ENCODE data around the gene SPON1. TPM values are rescaled to one million over a fixed set of nuclear protein-coding genes. Genes with fewer than 3 reads are reported as not detected.

Gene SPON1
- total and polyA plus RNA-seq, 2 donors (not counting 1 experiment from before 2014, with no cell fraction given) = 0.30 TPM; not detected in 1

DNA sequence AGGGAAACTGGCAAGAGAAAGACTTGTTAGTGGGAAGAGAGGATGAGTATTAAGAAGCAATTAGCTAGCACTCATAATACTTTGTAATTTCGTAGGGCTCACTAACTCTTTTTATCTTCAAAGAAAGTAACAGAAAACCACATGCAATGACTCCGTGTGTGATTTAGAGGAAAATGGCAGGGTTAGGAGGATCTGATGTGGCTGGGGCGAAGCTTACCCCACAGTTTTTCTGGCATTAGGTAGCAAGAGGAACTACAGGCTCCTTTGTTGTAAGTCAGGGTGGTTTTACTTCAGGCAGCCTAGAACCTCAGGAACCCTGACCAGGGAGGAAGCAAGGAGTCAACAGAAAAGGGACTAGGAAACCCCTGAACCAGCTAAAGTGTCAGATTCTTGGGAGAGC lies 89.7 kb downstream of the SPON1 start:
- POLR2A ChIA-PET = no interaction called here
- H3K4me1 Mint-ChIP-seq = no peaks in the 10 kb centered on the region
- DNase-seq = no peak

More for the DNA sequence above, 89.7 kb downstream of the SPON1 start:
- Histone ChIP-seq H3K27ac (ENCODE audit: low read length in 2 of 2) (no peak overlapping the region), H3K36me3 (replicated peaks in 1 of 2; ENCODE audit: control extremely low read depth in 1 of 2, control insufficient read depth in 1 of 2, extremely low read depth in 1 of 2, insufficient read depth in 2 of 2, low read length in 1 of 2) (no peaks in the 10 kb centered on the region), H3K79me2 (ENCODE audit: control insufficient read depth, insufficient read depth, low read length) (no peaks in the 10 kb centered on the region), H3K9me3 (ENCODE audit: control extremely low read depth in 1 of 3, control insufficient read depth in 2 of 3, insufficient read depth in 1 of 3, low read length in 2 of 3) (peaks cover 0 to 3% (median 0%) of the 10 kb centered on the region in 3 donors), H3K4me1 (ENCODE audit: control insufficient read depth in 2 of 2, insufficient read depth in 2 of 2, low read length in 2 of 2) (no peaks in the 10 kb centered on the region), H3K27me3 (replicated peaks in 1 of 4; ENCODE audit: control extremely low read depth in 1 of 4, control insufficient read depth in 3 of 4, insufficient read depth in 4 of 4, low read length in 3 of 4) (no peaks in the 10 kb centered on the region), H4K20me1 (ENCODE audit: control insufficient read depth, insufficient read depth, low read length, poor library complexity, severe bottlenecking) (no peaks in the 10 kb centered on the region), H3K9ac (ENCODE audit: low read length) (no peak overlapping the region), H2AFZ (ENCODE audit: insufficient read depth, low read depth, low read length, poor library complexity, severe bottlenecking) (no peak overlapping the region), H3K4me2 (replicated peaks; ENCODE audit: low read depth, low read length, poor library complexity, severe bottlenecking) (no peak overlapping the region), H3K4me3 (ENCODE audit: control extremely low read depth in 1 of 5, extremely low read depth in 1 of 5, insufficient read depth in 1 of 5, low read depth in 2 of 5, low read length in 4 of 5) (no peak overlapping the region)
- TF ChIP-seq EZH2 (IDR thresholded peaks at IDR 0.05; ENCODE audit: borderline replicate concordance, insufficient read depth, low read depth, low read length, poor library complexity, severe bottlenecking) = no peak
- TF ChIP-seq, protein P1, sequence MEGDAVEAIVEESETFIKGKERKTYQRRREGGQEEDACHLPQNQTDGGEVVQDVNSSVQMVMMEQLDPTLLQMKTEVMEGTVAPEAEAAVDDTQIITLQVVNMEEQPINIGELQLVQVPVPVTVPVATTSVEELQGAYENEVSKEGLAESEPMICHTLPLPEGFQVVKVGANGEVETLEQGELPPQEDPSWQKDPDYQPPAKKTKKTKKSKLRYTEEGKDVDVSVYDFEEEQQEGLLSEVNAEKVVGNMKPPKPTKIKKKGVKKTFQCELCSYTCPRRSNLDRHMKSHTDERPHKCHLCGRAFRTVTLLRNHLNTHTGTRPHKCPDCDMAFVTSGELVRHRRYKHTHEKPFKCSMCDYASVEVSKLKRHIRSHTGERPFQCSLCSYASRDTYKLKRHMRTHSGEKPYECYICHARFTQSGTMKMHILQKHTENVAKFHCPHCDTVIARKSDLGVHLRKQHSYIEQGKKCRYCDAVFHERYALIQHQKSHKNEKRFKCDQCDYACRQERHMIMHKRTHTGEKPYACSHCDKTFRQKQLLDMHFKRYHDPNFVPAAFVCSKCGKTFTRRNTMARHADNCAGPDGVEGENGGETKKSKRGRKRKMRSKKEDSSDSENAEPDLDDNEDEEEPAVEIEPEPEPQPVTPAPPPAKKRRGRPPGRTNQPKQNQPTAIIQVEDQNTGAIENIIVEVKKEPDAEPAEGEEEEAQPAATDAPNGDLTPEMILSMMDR (IDR thresholded peaks at IDR 0.05) = no peak
- Mint-ChIP-seq H3K4me3 (no peak overlapping the region), H3K27ac (no peak overlapping the region), H3K27me3 (peaks cover 22% of the 10 kb centered on the region), H3K9me3 (ENCODE audit: insufficient read depth) (peaks cover 2% of the 10 kb centered on the region)
- no peak for ATAC-seq (ENCODE audit: low read depth)
- intact Hi-C loops (cut with micrococcal nuclease) = no loop called here
- WGBS (ENCODE audit: insufficient coverage) = 88% methylated on average over 1 of the region's 3 CpGs
- CTCF ChIA-PET = no interaction called here

Measured in B cell (primary cell).